HepG2 (cell line): Measurements from ENCODE around the gene VWA5B1. TPM values are rescaled to one million over a fixed set of nuclear protein-coding genes. Genes with fewer than 3 reads are reported as not detected.

ENCODE experiments used
- AHDC1 ChIP-seq: sonication (generic); formaldehyde crosslinking; IDR thresholded peaks from 2 replicates; pipeline ENCODE4 v1.5.1; 2020; ENCODE audit warnings: mild to moderate bottlenecking, missing genetic modification reagents, borderline replicate concordance
- BCL6 ChIP-seq: IDR thresholded peaks from 2 replicates; pipeline ENCODE4 v1.6.1; 2016; ENCODE audit warnings: missing genetic modification reagents, missing compliant biosample characterization
- FIP1L1 ChIP-seq: fragments of 200-400 bp; formaldehyde crosslinking; IDR thresholded peaks from 2 replicates; pipeline ENCODE4 v1.6.1; 2018; ENCODE audit warnings: low read depth, mild to moderate bottlenecking, low read length, moderate library complexity, borderline replicate concordance; ENCODE audit not compliant: insufficient read depth
- KLF6 ChIP-seq: IDR thresholded peaks from 2 replicates; pipeline ENCODE4 v1.8.0; 2016; ENCODE audit warnings: missing biosample characterization, missing genetic modification reagents
- MXI1 ChIP-seq: IDR thresholded peaks from 3 replicates; pipeline ENCODE4 v1.6.1; 2012; ENCODE audit warnings: low read depth, low read length, inconsistent platforms, borderline replicate concordance
- NFE2L2 ChIP-seq: fragments of 150-350 bp; IDR thresholded peaks from 2 replicates; pipeline ENCODE4 v1.6.1; 2014; ENCODE audit warnings: low read length
- NR3C1 ChIP-seq: sonication (generic); formaldehyde crosslinking; IDR thresholded peaks from 2 replicates; pipeline ENCODE4 v1.4.0; 2020; ENCODE audit warnings: missing genetic modification reagents
- RCOR2 ChIP-seq: IDR thresholded peaks from 2 replicates; pipeline ENCODE4 v1.6.1; 2016; ENCODE audit warnings: missing biosample characterization, missing genetic modification reagents
- SAFB2 ChIP-seq: sonication (generic); formaldehyde crosslinking; IDR thresholded peaks from 2 replicates; pipeline ENCODE4 v1.5.1; 2020; ENCODE audit warnings: missing genetic modification reagents, low read depth, mild to moderate bottlenecking, borderline replicate concordance
- ZBTB44 ChIP-seq: sonication (generic); formaldehyde crosslinking; IDR thresholded peaks from 2 replicates; pipeline ENCODE4 v1.4.0; 2020; ENCODE audit warnings: missing genetic modification reagents
- ZKSCAN1 ChIP-seq: fragments of 150-350 bp; IDR thresholded peaks from 2 replicates; pipeline ENCODE4 v1.6.1; 2014; ENCODE audit warnings: low read length
- ZNF143 ChIP-seq: sonication (generic); formaldehyde crosslinking; IDR thresholded peaks from 2 replicates; pipeline ENCODE4 v1.4.0; 2020; ENCODE audit warnings: missing genetic modification reagents
- ZNF235 ChIP-seq: sonication (generic); formaldehyde crosslinking; IDR thresholded peaks from 2 replicates; pipeline ENCODE4 v1.8.1; 2023; ENCODE audit warnings: mild to moderate bottlenecking, missing genetic modification reagents, borderline replicate concordance
- ZNF296 ChIP-seq: sonication (generic); formaldehyde crosslinking; conservative IDR thresholded peaks from 2 replicates; pipeline ENCODE4 v1.5.0; 2020; ENCODE audit warnings: mild to moderate bottlenecking, missing genetic modification reagents
- ZNF569 ChIP-seq: sonication (generic); formaldehyde crosslinking; IDR thresholded peaks from 2 replicates; pipeline ENCODE4 v1.5.0; 2020; ENCODE audit warnings: mild to moderate bottlenecking, missing genetic modification reagents, moderate library complexity, borderline replicate concordance
- ZNF674 ChIP-seq: sonication (generic); formaldehyde crosslinking; IDR thresholded peaks from 2 replicates; pipeline ENCODE4 v1.5.0; 2020; ENCODE audit warnings: low read depth, mild to moderate bottlenecking, missing genetic modification reagents
- ZNF749 ChIP-seq: sonication (generic); formaldehyde crosslinking; IDR thresholded peaks from 2 replicates; pipeline ENCODE4 v1.8.0; 2022; ENCODE audit warnings: mild to moderate bottlenecking, missing genetic modification reagents, moderate library complexity, borderline replicate concordance
- polyA plus RNA-seq, 8 experiments: library from polyadenylated mRNA; depleted of rRNA in 3 of 8; stranded (reverse) in 7 of 8; unstranded in 1 of 8; fragments of >200 nt; fragmentation: Illumina TruSeq in 4 of 8; extraction: Trizol in 4 of 8; gene quantifications; 2 replicates each; pipeline versions ENCODE4 v1.2.1 to v1.2.3, GENCODE V29; 2011 to 2016; ENCODE audit warnings: low read depth in 4 of 8, missing spikeins in 1 of 8, mixed read lengths in 1 of 8; ENCODE audit not compliant: insufficient read depth in 1 of 8
- total RNA-seq, 5 experiments: library from RNA; depleted of rRNA; stranded (reverse); fragments of >200 nt; fragmentation: Illumina TruSeq; extraction: Trizol; gene quantifications; 2 replicates each; pipeline ENCODE4 v1.2.3, GENCODE V29; 2016; ENCODE audit warnings: low read depth in 1 of 5
- TF ChIP-seq, protein P1 (sequence below): sonication (generic); formaldehyde crosslinking; IDR thresholded peaks from 2 replicates; pipeline ENCODE4 v1.4.0; 2020; ENCODE audit warnings: mild to moderate bottlenecking, missing genetic modification reagents, borderline replicate concordance

VWA5B1 gene
- total and polyA plus RNA-seq, 2 of the 13 experiments (the other 11 are each of a cell fraction or from before 2014, with no cell fraction given) = not detected

- TF ChIP-seq ZNF674 (no peak), ZNF235 (CRISPR knock-in tag) (no peak), BCL6 (CRISPR knock-in tag) (peak; percentile 59; the same call in 1 of the 2 replicates), ZKSCAN1 (no peak), MXI1 (no peak), NR3C1 (CRISPR knock-in tag) (no peak), ZNF143 (CRISPR knock-in tag) (no peak), ZNF296 (CRISPR knock-in tag) (no peak), AHDC1 (peak; percentile 36; the same call in 1 of the 2 replicates), ZNF749 (no peak), FIP1L1 (no peak), ZBTB44 (no peak), SAFB2 (no peak), ZNF569 (CRISPR knock-in tag) (no peak), NFE2L2 (no peak), RCOR2 (CRISPR knock-in tag) (no peak), KLF6 (no peak)
- TF ChIP-seq, protein P1, sequence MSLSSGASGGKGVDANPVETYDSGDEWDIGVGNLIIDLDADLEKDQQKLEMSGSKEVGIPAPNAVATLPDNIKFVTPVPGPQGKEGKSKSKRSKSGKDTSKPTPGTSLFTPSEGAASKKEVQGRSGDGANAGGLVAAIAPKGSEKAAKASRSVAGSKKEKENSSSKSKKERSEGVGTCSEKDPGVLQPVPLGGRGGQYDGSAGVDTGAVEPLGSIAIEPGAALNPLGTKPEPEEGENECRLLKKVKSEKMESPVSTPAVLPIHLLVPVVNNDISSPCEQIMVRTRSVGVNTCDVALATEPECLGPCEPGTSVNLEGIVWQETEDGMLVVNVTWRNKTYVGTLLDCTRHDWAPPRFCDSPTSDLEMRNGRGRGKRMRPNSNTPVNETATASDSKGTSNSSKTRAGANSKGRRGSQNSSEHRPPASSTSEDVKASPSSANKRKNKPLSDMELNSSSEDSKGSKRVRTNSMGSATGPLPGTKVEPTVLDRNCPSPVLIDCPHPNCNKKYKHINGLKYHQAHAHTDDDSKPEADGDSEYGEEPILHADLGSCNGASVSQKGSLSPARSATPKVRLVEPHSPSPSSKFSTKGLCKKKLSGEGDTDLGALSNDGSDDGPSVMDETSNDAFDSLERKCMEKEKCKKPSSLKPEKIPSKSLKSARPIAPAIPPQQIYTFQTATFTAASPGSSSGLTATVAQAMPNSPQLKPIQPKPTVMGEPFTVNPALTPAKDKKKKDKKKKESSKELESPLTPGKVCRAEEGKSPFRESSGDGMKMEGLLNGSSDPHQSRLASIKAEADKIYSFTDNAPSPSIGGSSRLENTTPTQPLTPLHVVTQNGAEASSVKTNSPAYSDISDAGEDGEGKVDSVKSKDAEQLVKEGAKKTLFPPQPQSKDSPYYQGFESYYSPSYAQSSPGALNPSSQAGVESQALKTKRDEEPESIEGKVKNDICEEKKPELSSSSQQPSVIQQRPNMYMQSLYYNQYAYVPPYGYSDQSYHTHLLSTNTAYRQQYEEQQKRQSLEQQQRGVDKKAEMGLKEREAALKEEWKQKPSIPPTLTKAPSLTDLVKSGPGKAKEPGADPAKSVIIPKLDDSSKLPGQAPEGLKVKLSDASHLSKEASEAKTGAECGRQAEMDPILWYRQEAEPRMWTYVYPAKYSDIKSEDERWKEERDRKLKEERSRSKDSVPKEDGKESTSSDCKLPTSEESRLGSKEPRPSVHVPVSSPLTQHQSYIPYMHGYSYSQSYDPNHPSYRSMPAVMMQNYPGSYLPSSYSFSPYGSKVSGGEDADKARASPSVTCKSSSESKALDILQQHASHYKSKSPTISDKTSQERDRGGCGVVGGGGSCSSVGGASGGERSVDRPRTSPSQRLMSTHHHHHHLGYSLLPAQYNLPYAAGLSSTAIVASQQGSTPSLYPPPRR (CRISPR knock-in tag) = 0 out of 2 replicates have a peak, but pooled peaks have one; percentile 37
These were observed 40.2 kb upstream of the VWA5B1 start (continued) for GRCh38 chr1:20250340-20250989.
